Neural cell (in vitro differentiated cells): Measurements from ENCODE around the gene PYGB. TPM values are rescaled to one million over a fixed set of nuclear protein-coding genes. Genes with fewer than 3 reads are reported as not detected.

Source experiments
- H2AFZ ChIP-seq: fragments of 200-600, 300-800 bp; sonication (generic), shearing (Covaris generic); 2 replicates; pipeline ENCODE4 v1.6.0; 2014; ENCODE audit warnings: low read depth, mild to moderate bottlenecking, antibody characterized with exemption, low read length, moderate library complexity
- H3F3A ChIP-seq: fragments of 200-600 bp; shearing (Covaris generic); 2 replicates; pipeline ENCODE4 v1.6.1; 2016; ENCODE audit warnings: mild to moderate bottlenecking, moderate library complexity, mixed read lengths, antibody characterized with exemption, low read length; ENCODE audit not compliant: insufficient read depth, poor library complexity, severe bottlenecking
- H3K27ac ChIP-seq: fragments of 200-600, 300-800 bp; sonication (generic), shearing (Covaris generic); 2 replicates; pipeline ENCODE4 v1.5.1; 2014; ENCODE audit warnings: mild to moderate bottlenecking, low read length, moderate library complexity
- H3K27me3 ChIP-seq: fragments of 300-800, 200-600 bp; sonication (generic), shearing (Covaris generic); 2 replicates; pipeline ENCODE4 v1.6.0; 2014; ENCODE audit warnings: mild to moderate bottlenecking, low read depth, low read length, moderate library complexity; ENCODE audit not compliant: insufficient read depth
- H3K36me3 ChIP-seq: fragments of 300-800, 200-600 bp; sonication (generic), shearing (Covaris generic); 2 replicates; pipeline ENCODE4 v1.5.1; 2014; ENCODE audit warnings: mild to moderate bottlenecking, antibody characterized with exemption, low read length, moderate library complexity; ENCODE audit not compliant: insufficient read depth
- H3K4me2 ChIP-seq: fragments of 300-800, 200-600 bp; sonication (generic), shearing (Covaris generic); 2 replicates; pipeline ENCODE4 v1.6.0; 2014; ENCODE audit warnings: mild to moderate bottlenecking, low read length
- H3K4me3 ChIP-seq: fragments of 300-800, 200-600 bp; sonication (generic), shearing (Covaris generic); 2 replicates; pipeline ENCODE4 v1.5.1; 2014; ENCODE audit warnings: mild to moderate bottlenecking, low read length, moderate library complexity
- H3K79me2 ChIP-seq: fragments of 200-600 bp; shearing (Covaris generic); replicated peaks from 2 replicates; pipeline ENCODE4 v1.6.0; 2014; ENCODE audit warnings: mild to moderate bottlenecking, low read length, moderate library complexity; ENCODE audit not compliant: insufficient read depth
- H3K9ac ChIP-seq: fragments of 300-800, 200-600 bp; sonication (generic), shearing (Covaris generic); 2 replicates; pipeline ENCODE4 v1.6.1; 2016; ENCODE audit warnings: mild to moderate bottlenecking, low read length, mixed read lengths
- H3K9me2 ChIP-seq: fragments of 200-600 bp; shearing (Covaris generic); 2 replicates; pipeline ENCODE4 v1.6.1; 2016; ENCODE audit warnings: mild to moderate bottlenecking, low read length, mixed read lengths; ENCODE audit not compliant: insufficient read depth
- H3K9me3 ChIP-seq: fragments of 200-600, 300-800 bp; sonication (generic), shearing (Covaris generic); 2 replicates; pipeline ENCODE4 v1.6.1; 2016; ENCODE audit warnings: mild to moderate bottlenecking, mixed run types, low read length, moderate library complexity, mixed read lengths
- H4K20me1 ChIP-seq: fragments of 200-600 bp; shearing (Covaris generic); 2 replicates; pipeline ENCODE4 v1.6.1; 2016; ENCODE audit warnings: mild to moderate bottlenecking, mixed run types; ENCODE audit not compliant: insufficient read depth
- CTCF ChIP-seq: fragments of 450-650 bp; IDR thresholded peaks from 2 replicates; pipeline ENCODE4 v1.5.1; 2014; ENCODE audit warnings: antibody characterized with exemption, mild to moderate bottlenecking, moderate library complexity; ENCODE audit not compliant: poor library complexity, severe bottlenecking
- EP300 ChIP-seq: fragments of 450-650 bp; conservative IDR thresholded peaks from 2 replicates; pipeline ENCODE4 v1.6.1; 2014; ENCODE audit warnings: antibody characterized with exemption, mild to moderate bottlenecking, moderate library complexity; ENCODE audit not compliant: poor library complexity, severe bottlenecking
- EZH2 ChIP-seq: fragments of 200-600, 300-800 bp; shearing (Covaris generic), sonication (generic); IDR thresholded peaks from 2 replicates; pipeline ENCODE4 v1.6.1; 2014; ENCODE audit warnings: antibody characterized with exemption, low read length, borderline replicate concordance, mild to moderate bottlenecking; ENCODE audit not compliant: insufficient read depth, poor library complexity, severe bottlenecking
- MXI1 ChIP-seq: fragments of 450-650 bp; conservative IDR thresholded peaks from 2 replicates; pipeline ENCODE4 v1.6.1; 2014; ENCODE audit warnings: antibody characterized with exemption, mild to moderate bottlenecking; ENCODE audit not compliant: poor library complexity, severe bottlenecking
- POLR2AphosphoS5 ChIP-seq: IDR thresholded peaks from 2 replicates; pipeline ENCODE4 v1.6.1; 2012
- RAD21 ChIP-seq: fragments of 450-650 bp; conservative IDR thresholded peaks from 2 replicates; pipeline ENCODE4 v1.6.1; 2014; ENCODE audit warnings: antibody characterized with exemption, mild to moderate bottlenecking, moderate library complexity
- REST ChIP-seq: IDR thresholded peaks from 2 replicates; pipeline ENCODE4 v1.6.1; 2012; ENCODE audit warnings: borderline replicate concordance
- SMC3 ChIP-seq: fragments of 450-650 bp; conservative IDR thresholded peaks from 2 replicates; pipeline ENCODE4 v1.6.1; 2014; ENCODE audit warnings: antibody characterized with exemption, mild to moderate bottlenecking, moderate library complexity; ENCODE audit not compliant: poor library complexity
- TAF1 ChIP-seq: IDR thresholded peaks from 2 replicates; pipeline ENCODE4 v1.6.1; 2012; ENCODE audit warnings: low read depth
- polyA plus RNA-seq: library from polyadenylated mRNA; depleted of rRNA; stranded (reverse); fragments of >200 nt; gene quantifications from 2 replicates; pipeline ENCODE4 v1.2.3, GENCODE V29; 2014

PYGB gene
- polyA plus RNA-seq, 1 donor from 2014 or later, result 70.5 TPM

- no peaks in the 10 kb centered on the region for H4K20me1 ChIP-seq
- no peaks in the 10 kb centered on the region for H3K27me3 ChIP-seq
- H3K9ac ChIP-seq, result no peak overlapping the region
- H3K79me2 ChIP-seq, result no peaks in the 10 kb centered on the region
- no peaks in the 10 kb centered on the region for H3F3A ChIP-seq
- no peak overlapping the region for H3K4me3 ChIP-seq
- H3K4me2 ChIP-seq, result no peak overlapping the region
- no peak overlapping the region for H3K27ac ChIP-seq
- no peaks in the 10 kb centered on the region for H3K36me3 ChIP-seq
- TF ChIP-seq POLR2AphosphoS5 (no peak), CTCF (no peak), MXI1 (no peak), EP300 (no peak), SMC3 (no peak), RAD21 (no peak)
- H3K9me3 ChIP-seq, result no peaks in the 10 kb centered on the region
- H3K9me2 ChIP-seq, result no peaks in the 10 kb centered on the region
- H2AFZ ChIP-seq, result no peak overlapping the region
Measured at GRCh38 chr20:25336561-25337422, 88.9 kb downstream of the PYGB start.

GRCh38 chr20:25338112-25339023 lies 90.5 kb downstream of the PYGB start:
- Histone ChIP-seq H3K4me2 (no peak overlapping the region), H3K27ac (no peak overlapping the region), H3F3A (no peaks in the 10 kb centered on the region), H3K79me2 (peaks cover 5% of the 10 kb centered on the region), H3K9ac (no peak overlapping the region), H3K9me3 (no peaks in the 10 kb centered on the region), H3K9me2 (no peaks in the 10 kb centered on the region), H3K36me3 (no peaks in the 10 kb centered on the region), H3K27me3 (no peaks in the 10 kb centered on the region), H2AFZ (no peak overlapping the region), H4K20me1 (no peaks in the 10 kb centered on the region), H3K4me3 (no peak overlapping the region)
- no peak for TF ChIP-seq EZH2
- no peak for TF ChIP-seq EP300

- no peak for TF ChIP-seq MXI1
- TF ChIP-seq POLR2AphosphoS5, result no peak
- TF ChIP-seq RAD21, result no peak
- no peak for TF ChIP-seq TAF1
- no peak for TF ChIP-seq CTCF
- no peak for TF ChIP-seq REST
- TF ChIP-seq SMC3, result no peak
- TF ChIP-seq EZH2, result no peak
- TF ChIP-seq EP300, result no peak
- no peak overlapping the region for H3K9ac ChIP-seq
- no peaks in the 10 kb centered on the region for H3K36me3 ChIP-seq
- H3K9me2 ChIP-seq, result no peaks in the 10 kb centered on the region
- H3K4me2 ChIP-seq, result no peak overlapping the region
- no peaks in the 10 kb centered on the region for H3K27me3 ChIP-seq
- no peaks in the 10 kb centered on the region for H4K20me1 ChIP-seq
- no peaks in the 10 kb centered on the region for H3F3A ChIP-seq
- H3K27ac ChIP-seq, result no peak overlapping the region
- H3K79me2 ChIP-seq, result peaks cover 14% of the 10 kb centered on the region
- no peak overlapping the region for H2AFZ ChIP-seq
- H3K4me3 ChIP-seq, result no peak overlapping the region
- H3K9me3 ChIP-seq, result no peaks in the 10 kb centered on the region
Measured at GRCh38 chr20:25339608-25340007, 91.7 kb downstream of the PYGB start.
